Stimulated activated CD4-positive, alpha-beta T cell treated with anti-CD3 and anti-CD28 coated beads, Interleukin-12 subunit alpha, Interleukin-12 subunit beta, amount 100 ng/mL, for 24 hours (primary cell): Measurements from ENCODE around the gene ZNF609.

Source experiments
- DNase-seq, 2 experiments: peaks; one replicate each; pipeline ENCODE4 v3.0.0-alpha.2; 2020; ENCODE audit warnings: low read depth in 2 of 2

ZNF609 gene, protein sequence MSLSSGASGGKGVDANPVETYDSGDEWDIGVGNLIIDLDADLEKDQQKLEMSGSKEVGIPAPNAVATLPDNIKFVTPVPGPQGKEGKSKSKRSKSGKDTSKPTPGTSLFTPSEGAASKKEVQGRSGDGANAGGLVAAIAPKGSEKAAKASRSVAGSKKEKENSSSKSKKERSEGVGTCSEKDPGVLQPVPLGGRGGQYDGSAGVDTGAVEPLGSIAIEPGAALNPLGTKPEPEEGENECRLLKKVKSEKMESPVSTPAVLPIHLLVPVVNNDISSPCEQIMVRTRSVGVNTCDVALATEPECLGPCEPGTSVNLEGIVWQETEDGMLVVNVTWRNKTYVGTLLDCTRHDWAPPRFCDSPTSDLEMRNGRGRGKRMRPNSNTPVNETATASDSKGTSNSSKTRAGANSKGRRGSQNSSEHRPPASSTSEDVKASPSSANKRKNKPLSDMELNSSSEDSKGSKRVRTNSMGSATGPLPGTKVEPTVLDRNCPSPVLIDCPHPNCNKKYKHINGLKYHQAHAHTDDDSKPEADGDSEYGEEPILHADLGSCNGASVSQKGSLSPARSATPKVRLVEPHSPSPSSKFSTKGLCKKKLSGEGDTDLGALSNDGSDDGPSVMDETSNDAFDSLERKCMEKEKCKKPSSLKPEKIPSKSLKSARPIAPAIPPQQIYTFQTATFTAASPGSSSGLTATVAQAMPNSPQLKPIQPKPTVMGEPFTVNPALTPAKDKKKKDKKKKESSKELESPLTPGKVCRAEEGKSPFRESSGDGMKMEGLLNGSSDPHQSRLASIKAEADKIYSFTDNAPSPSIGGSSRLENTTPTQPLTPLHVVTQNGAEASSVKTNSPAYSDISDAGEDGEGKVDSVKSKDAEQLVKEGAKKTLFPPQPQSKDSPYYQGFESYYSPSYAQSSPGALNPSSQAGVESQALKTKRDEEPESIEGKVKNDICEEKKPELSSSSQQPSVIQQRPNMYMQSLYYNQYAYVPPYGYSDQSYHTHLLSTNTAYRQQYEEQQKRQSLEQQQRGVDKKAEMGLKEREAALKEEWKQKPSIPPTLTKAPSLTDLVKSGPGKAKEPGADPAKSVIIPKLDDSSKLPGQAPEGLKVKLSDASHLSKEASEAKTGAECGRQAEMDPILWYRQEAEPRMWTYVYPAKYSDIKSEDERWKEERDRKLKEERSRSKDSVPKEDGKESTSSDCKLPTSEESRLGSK (N-terminal part only)

DNA sequence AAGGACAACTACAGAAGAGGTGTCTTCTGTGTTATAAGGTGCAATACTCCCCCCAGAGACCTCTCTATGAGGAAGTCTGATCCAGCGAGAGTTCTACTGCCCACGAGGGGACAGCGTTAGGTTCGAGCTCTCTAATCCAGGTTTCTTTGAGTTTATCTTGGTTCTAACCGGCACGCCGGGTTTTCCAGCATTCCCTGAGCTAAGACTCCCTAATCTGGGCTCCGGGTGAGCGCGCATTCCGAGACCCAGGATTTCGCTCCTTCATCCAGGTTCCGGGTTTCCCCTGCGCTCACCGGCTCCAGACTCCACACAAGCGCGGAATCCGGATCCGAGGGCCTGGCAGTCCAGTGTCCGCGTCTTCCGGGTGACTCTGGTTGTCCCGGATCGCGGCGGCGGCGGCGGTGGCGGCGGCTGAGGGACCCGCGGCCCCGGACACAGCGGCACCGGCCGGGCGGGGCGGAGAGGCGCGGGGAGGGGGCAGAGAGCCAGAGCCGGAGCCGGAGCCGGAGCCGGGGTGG lies at the start of gene ZNF609:
Gene ZNF609 (plus strand): TSS at position 373 of the 518 bp plus-strand sequence. CDS start 38,842 bp downstream, outside the sequence.
- DNase-seq = peak; percentile 83 to 95

DNA sequence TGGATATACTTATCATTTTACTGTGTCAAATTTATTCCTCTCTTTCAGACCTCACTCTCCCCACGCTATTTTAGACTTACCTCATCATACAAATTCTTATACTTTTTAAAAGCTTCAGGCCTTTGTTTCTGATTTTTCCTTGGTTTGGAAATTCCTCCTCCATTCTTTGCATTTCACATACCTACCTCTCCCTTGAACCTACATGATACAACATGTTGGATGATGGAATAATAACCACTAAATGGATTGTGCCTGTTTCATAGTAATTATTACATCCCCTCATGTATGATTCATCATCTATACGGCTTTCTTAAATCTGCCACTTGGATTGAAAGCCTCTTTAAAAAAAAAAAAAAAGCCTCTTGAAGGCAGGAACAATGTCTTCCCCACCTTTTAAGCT lies 48.2 kb upstream of the ZNF609 start:
- no peak for DNase-seq

DNA sequence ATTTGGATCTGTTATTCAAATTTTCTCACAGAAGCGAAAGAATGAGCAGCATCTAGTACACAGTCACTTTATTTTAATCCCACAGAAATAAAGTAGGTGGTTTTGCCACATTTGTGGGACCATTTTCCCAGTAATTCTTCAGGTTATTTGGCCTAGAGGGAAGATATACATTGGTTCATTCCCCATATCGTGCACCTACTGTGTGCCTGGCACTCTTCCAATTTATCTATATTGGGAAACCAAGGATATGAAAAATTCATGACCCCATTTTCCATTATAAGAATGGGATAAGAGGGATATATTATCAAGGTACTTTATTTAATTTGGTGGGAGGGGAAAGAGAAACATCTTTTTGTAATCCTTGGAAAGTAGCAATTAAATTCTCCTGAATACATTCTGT lies 37.7 kb upstream of the ZNF609 start:
- DNase-seq = no peak

DNA sequence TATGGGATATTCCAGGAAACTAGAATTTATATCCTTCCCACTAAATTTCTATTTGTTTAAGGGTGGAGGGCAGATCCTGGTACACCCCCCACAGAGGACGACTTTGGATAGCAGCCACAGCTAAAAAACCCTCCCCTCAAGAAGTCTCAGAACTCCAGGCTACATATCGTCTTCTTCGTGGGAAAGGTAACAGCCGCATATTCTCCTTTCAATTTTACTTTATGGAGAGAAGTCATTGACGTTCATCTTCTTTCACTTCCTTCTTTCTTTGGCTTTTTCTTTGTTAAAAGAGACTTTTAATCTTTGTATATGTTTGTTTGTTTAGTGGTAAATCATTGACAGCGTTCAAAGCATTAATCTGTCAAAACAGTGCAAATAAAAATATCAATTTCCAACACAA lies 36.4 kb upstream of the ZNF609 start:
- DNase-seq = no peak

DNA sequence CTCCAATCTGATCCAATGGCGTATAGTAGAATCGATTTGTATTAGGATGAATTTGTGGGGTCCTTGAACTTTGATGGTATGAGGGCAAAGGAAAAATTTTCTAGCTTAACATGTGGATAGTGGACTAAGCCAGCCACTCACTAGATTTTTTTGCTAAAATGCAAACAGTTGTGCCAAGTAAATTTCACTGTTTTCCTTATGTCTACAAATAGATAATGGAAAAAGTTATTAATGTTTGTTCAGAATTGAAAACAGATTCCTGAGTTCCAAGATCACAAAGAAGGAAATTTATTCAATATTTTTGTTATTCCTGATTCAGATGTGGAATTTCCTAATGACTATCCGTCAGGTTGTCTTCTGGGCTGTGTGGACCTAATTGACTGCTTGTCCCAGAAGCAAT lies 35.2 kb upstream of the ZNF609 start:
- no peak for DNase-seq

DNA sequence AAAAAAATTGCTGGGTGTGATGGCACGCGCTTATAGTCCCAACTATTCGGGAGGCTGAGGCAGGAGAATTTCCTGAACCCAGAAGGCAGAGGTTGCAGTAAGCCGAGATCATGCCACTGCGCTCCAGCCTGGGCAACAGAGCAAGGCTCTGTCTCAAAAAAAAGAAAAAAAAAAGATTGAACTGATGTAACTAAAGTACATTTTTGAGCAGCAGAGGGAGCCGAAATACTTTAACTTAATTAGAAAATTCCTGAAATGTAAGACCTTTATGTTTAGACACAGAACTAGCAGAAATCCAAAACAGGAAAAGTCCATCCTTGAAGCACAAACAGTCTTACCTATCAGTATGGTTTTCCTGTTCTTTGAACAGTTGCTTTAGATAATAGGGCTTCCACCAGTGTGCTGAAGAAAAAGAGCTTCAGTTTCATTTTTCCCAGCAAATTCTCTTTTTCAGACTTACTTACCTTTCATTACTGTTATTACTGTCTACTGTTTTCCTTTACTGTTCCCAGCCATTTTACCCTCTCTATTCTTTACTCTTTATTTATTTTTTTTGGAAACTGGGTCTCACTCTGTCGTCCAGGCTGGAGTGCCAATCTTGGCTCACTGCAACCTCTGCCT lies 33.4 kb upstream of the ZNF609 start:
- DNase-seq = no peak

DNA sequence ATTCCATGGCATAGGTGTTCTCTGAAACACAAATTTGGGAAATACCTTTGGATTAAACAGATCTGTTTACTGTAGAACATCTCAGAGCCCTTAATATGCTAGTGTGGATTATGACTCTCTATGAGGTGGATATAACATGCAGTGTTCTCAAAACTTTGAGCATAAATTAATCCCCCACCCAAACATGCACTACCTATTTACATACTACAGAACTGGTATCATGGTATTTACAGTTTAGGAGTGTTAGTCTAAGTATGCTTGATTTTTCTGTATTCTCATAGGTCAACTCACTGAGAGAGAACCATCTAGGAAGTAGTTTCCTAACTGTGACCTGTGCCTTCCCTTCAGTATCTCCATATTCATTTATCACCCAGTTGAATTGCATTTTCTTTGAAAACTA lies 30.9 kb upstream of the ZNF609 start:
- no peak for DNase-seq

DNA sequence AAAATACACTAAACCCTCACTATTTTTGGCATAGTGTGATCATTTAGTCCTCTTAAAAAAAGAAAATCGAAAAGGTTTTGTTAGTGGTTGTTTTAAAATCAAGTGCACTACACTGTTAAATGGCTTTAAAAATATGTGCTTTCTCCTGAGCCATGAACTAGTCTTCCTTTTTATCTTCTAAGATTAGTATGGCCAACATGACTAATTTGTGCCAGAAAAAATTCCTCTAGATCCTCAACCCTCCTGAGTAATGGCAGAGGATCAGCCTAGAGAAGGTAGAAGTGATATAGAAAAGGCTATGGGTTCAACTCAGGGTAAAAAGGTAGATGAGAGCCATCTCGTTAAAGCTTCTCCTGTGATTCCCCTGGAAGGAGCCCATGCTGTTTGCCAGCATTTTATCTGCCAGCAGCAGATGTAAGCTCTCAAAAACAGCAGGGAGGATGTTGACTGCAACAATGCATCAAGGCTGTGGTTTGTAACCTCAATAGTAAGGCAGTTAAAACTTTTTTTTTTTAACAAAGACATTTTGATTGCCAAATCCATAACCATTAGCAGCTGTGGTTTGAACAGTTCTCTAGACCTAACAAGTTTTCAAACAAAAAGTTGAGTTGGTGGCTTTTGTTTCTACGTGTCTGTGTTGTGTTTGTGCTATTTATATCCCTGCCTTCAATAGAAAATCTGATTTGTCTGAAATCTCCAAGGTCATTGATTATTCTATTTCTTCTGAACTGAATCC lies 30.2 kb upstream of the ZNF609 start:
- DNase-seq = no peak

DNA sequence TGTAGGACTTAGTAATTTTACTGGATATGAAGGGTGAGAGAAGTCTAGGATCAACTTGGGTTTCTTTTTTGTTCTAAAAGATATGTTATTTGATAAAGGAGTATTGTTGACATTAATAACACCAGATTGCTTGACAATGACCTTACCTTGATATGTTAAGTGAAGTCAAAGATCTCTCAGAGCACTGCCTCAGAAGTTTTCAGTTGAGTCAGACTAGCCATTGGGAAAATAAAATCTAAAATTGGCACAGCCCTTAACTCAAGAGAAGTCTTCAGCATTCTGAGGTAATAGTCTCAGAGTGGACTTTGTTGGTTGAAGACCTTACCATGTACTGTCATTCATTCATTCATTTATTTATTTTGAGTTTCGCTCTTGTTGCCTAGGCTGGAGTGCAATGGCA lies 22.4 kb upstream of the ZNF609 start:
- DNase-seq = no peak

DNA sequence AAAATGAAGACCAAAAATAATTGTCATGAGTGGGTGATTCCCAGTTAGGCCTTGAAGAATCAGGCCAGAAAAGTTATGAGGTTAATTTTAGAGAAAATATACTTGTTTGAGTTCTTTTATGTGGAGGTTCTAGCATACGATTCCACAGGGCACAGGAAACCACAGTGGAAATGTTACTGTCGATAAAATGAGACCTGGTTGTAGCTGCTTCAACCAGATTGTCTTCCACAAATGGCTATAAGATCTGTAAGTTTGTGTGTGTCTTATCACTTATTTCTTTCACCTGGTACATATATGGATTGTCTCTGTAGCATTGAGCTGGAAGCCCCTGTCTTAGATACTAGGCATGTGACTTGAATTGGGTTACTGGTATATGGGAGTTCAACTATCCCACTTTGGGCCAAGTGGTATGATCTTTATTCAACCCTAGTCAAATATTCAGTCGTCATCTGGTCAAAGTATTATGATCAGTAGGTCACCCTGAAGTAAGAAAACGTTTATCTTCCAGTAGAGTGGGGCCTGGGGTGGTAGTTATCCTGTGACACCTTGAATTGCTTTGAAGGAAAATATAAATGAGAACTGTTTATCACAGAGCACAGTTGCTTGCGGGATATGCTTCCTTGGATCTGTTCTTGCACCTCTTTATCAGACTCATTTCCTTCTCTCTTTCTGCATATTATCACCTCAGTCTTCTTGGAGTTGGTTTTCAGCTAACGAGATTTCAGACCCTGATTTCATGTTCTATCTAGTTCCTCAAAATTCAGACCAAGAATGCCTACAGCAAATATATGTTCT lies 21.5 kb upstream of the ZNF609 start:
- DNase-seq = no peak

DNA sequence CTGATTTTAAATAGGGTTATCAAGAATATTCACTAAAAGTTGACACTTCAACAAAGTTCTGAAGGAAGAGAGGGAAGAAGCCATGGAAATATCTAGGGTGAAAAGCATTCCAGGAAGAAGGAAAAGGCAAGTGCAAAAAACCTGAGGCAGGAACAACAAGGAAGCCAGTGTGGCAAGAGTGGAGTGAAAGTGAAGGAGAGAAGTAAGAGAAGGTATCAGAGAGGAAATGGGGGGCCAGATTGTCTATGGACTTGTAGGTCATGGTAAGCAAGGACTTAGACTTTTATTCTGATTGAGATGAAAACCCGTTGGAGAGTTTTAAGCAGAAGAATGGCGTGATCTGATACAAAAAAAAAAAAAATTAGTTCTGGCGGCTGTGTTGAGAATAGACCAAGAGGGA lies 18.5 kb upstream of the ZNF609 start:
- no peak for DNase-seq

DNA sequence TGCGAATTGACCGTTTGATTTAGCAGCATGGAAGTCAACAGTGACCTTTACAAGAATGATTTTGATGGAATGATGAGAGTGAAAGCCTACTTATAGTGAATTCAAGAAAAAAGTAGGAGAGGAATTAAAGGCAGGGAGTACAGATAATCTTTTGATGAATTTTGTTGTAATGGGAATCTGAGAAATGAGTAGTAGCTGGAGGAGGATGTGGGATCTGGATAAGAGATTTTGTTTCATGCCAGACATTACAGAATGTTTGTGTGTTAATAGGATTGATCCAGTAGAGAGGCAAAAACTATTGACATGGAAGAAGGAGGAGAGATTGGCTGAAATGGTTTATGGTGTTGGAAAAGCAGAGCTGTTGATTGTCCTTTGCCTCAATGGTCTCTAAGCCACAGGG lies 17.4 kb upstream of the ZNF609 start:
- DNase-seq = no peak

DNA sequence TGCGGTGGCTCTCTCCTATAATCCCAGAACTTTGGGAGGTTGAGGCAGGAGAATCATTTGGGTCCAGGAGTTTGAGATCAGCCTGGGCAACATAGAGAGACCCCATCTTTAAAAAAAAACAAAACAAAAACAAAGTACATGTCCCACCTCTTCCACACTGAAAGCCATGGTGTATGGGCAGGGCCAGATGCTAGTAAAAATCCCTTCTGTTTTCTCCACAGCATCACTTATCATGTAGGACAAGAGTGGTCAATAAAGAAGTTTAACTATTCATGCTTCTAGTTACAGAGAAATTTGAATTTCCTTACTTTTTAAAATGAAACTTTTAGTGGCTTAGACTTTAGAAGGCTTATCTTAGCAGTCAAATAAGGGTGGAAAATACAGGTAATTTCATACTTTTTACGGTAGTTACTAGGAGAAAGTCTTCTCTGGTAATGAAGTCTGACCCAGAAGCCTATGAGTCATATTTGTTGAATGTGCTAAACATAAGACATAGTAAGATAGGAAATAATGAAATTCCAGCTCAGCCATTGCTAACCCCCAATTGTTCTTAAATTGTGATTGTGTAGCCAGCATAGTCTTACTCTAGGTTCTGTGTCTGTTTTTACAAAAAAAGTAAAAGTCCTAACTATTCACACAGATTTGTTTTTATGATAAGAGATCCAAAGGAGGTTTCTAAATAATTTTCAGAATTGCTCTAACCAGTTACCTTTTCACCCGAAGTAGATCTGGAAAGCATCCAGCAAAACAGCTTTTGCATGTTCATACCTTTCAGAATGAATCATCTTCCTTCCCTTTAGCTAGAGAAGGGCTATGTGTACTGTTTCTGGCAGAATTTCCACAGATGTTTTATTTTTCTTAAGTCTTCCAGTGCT lies 16.4 kb upstream of the ZNF609 start:
- no peak for DNase-seq

DNA sequence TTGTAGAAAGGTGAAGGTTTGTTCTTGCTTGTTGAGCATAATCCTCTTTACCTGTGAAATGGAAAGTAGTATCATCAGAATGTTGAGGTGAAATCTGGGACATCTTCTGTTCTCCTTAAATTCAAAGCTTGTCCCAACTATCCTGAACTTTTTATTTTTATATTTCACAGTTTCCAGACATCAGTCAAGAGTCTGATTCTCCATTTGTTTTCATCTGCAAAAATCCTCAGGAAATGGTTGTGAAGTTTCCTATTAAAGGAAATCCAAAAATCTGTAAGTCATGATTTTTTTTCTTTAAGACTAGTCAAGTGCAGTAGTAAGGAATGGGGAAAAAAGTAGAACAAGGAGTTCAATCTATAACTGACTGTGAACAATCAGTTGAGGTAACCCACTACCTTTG lies 15.5 kb upstream of the ZNF609 start:
- no peak for DNase-seq

DNA sequence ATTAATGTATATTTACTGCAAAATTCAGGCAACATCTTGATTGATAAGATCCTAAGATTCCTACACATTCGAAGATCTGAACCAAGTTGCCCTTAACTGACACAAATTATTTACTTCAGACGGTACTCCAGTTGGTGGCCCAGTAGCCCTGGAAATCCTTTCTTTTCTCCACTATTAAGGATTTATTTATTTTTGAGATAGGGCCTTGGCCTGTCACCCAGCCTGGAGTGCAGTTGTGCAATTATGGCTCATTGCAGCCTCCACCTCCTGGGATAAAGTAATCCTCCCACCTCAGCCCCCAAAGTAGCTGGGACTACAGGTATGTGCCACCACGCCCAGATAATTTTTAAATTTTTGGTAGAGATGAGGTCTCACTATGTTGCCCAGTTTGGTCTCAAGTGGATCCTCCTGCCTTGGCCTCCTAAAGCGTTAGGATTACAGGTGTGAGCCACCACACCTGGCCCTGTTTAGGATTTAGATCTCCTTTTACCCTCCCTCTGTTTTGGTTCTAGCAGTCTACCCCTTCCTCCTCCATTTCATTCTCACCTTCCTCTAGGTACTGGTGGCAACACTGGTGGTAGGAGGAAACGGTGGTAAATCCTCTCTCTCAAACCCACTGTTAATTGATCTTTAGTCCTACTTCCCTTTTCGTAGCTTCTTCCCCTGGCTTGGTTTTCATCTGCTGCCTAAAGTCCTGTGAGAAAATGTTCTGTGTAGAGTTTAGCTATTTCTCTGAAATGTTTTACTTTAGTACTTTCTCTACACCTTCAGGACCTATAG lies 12.7 kb upstream of the ZNF609 start:
- no peak for DNase-seq

DNA sequence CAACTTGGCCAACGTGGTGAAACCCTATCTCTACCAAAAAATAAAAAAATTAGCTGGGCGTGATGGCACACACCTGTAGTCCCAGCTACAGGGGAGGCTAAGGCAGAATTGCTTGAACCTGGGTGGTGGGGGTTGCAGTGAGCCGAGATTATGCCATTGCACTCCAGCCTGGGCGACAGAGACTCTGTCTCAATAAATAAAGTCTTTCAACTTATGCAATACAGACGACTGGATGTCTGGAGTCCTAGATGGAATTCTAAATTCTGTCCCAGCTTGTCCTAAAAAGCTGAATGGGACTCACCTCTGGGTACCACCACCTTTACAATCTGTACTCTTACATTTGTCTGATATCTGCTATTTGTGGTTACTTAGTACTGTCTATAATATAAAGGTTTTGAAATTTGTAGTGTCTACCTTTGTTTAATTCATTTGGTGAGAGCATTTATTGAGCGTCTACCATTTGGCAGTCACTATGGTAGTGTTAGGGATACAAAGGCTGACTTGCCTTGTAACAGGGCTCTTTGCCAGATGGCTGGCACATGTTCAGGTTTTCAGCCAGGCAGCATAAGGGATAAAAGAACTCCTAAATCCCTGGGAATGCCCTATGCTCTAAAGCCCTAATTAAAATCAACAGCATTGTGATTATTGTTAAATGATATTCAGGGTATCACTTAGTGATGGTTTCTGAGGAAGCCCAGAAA lies 7.2 kb upstream of the ZNF609 start:
- no peak for DNase-seq

DNA sequence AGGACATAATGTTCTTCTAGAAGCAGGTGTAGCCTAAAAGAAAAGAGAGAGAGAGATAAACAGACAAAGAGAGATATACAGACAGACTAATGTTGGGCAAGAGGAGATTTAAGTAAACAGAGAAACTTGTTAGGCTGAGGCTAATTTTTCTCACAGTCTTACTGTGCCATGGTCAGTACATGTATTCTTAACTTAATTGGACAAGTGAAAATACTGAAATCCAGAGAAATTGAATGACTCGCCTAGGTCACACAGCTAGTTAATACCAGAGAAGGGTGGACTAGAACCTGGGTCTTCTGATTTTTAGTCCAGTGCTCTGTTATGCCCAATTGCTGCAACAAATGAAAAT lies 6.7 kb upstream of the ZNF609 start:
- DNase-seq = no peak

DNA sequence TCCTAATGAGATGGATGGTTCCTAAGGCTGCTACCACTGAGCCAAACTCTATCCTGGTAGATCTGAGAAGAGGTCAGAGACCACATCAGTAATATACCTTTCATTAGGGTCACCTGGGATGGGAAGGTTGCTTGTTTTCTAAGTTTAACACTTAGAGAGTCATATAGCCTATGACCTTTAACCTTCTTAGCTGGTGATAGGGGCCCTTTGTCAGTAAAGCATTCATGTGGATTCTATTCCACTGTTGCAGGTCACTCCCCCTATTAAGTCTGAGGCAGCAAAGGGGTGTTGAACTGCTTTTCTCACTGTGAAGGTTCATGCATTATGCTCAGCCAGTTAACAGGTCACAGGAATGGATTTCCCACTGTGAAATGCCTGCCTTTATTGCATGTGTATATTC lies 6.1 kb upstream of the ZNF609 start:
- no peak for DNase-seq
